ENCODE results near the gene PCDHA4.
"Not testable (repeated sequence)": the region's sequence is repeated elsewhere in the genome, so short reads cannot be mapped to it uniquely, and the experiment has no call there.

Gene PCDHA4

DNA sequence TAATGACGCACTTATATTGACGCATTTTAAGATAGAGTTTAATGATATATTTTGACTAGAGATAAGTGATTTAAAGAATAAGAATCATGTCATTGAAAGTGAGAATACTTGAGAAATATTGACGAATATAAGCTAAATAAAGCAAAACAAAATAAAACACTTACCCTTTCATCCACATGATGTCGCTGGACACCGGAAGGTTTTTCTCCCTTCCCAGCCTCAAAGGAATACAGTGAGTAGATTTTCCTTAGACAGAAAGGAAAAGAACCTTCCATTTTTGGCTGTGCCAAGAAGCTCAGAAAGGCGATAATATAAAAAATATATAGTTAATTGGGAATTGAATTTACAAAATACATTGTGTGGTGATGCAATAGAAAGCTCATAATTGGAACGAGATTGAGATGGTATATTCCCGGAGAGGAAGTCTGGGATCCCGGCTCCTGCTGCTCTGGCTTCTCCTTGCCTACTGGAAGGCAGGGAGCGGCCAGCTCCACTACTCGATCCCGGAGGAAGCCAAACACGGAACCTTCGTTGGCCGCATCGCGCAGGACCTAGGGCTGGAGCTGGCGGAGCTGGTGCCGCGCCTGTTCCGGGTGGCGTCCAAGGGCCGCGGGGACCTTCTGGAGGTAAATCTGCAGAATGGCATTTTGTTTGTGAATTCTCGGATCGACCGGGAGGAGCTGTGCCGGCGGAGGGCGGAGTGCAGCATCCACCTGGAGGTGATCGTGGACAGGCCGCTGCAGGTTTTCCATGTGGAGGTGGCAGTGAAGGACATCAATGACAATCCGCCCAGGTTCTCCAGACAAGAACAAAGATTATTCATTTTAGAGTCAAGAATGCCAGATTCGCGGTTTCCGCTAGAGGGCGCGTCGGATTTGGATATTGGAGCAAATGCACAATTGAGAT is 14.8 kb downstream of the PCDHA4 start, which contains the start of gene PCDHA5:
TSS of gene PCDHA5 (plus strand) at position 239 of the 906 bp plus-strand sequence.
- DNase-seq (ENCODE audit: low read depth, low spot score): peak; percentile 34

DNA sequence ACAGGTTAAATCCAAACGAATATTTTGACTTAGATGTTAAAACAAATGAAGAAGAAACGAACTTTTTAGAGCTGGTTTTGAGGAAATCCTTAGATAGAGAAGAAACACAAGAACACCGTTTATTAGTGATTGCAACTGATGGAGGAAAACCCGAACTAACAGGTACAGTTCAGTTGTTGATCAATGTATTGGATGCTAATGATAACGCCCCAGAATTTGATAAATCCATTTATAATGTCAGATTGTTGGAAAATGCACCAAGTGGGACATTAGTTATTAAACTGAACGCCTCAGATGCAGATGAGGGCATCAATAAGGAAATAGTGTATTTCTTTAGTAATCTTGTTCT is 15.4 kb downstream of the PCDHA4 start:
- no peak for DNase-seq (ENCODE audit: low read depth, low spot score)

- not testable (repeated sequence) for DNase-seq (ENCODE audit: low read depth, low spot score)
Measured at GRCh38 chr5:140822969-140823368, 16.1 kb downstream of the PCDHA4 start.

DNA sequence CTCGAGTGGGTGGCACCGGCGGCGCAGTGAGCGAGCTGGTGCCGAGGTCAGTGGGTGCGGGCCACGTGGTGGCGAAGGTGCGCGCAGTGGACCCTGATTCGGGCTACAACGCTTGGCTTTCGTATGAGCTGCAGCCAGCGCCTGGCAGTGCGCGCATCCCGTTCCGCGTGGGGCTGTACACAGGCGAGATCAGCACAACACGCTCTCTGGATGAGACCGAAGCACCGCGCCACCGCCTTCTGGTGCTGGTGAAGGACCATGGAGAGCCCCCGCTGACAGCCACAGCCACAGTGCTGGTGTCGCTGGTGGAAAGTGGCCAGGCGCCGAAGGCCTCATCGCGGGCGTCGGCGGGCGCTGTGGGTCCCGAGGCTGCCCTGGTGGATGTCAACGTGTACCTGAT is 16.6 kb downstream of the PCDHA4 start:
- no peak for DNase-seq (ENCODE audit: low read depth, low spot score)

- no peak for DNase-seq (ENCODE audit: low read depth, low spot score)
Measured at GRCh38 chr5:140827704-140828361, 21.0 kb downstream of the PCDHA4 start, which contains the start of gene PCDHA6. Gene PCDHA6 (plus strand): TSS chr5:140827960. CDS start chr5:140828092, 132 bp downstream.

- peak; percentile 19 for DNase-seq (ENCODE audit: low read depth, low spot score)
Measured at GRCh38 chr5:140828362-140828737, 21.5 kb downstream of the PCDHA4 start.

GRCh38 chr5:140829511-140830501 is 22.9 kb downstream of the PCDHA4 start:
- not testable (repeated sequence) for DNase-seq (ENCODE audit: low read depth, low spot score)

DNA sequence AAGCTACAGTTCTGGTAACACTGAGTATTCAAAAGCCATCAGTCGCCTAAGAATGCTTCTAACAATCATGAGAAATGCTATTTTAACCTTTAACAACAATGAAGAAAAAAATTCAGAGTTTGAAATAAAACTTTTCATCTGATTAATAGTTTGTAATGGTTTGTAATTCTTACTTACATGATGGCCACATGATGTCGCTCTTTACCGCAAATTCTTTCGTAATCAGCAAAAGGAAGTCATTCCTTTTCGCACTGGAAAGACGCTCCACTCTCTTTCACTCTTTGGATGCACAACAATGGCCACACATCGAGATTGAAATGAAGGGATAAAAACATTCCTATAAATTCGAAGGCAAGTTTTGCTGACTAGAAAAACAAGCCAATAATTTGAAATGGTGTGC is 27.1 kb downstream of the PCDHA4 start, which contains the start of gene PCDHA7:
TSS of gene PCDHA7 (plus strand) at position 277 of the 400 bp plus-strand sequence. CDS start at position 392, 115 bp downstream.
- no peak for DNase-seq (ENCODE audit: low read depth, low spot score)

DNA sequence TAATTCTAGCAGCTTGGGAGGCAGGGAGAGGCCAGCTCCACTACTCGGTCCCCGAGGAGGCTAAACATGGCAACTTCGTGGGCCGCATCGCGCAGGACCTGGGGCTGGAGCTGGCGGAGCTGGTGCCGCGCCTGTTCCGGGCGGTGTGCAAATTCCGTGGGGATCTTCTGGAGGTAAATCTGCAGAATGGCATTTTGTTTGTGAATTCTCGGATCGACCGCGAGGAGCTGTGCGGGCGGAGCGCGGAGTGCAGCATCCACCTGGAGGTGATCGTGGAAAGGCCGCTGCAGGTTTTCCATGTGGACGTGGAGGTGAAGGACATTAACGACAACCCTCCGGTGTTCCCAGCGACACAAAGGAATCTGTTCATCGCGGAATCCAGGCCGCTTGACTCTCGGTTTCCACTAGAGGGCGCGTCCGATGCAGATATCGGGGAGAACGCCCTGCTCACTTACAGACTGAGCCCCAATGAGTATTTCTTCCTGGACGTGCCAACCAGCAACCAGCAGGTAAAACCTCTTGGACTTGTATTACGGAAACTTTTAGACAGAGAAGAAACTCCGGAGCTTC is 27.7 kb downstream of the PCDHA4 start:
- DNase-seq (ENCODE audit: low read depth, low spot score): peak; percentile 21

DNA sequence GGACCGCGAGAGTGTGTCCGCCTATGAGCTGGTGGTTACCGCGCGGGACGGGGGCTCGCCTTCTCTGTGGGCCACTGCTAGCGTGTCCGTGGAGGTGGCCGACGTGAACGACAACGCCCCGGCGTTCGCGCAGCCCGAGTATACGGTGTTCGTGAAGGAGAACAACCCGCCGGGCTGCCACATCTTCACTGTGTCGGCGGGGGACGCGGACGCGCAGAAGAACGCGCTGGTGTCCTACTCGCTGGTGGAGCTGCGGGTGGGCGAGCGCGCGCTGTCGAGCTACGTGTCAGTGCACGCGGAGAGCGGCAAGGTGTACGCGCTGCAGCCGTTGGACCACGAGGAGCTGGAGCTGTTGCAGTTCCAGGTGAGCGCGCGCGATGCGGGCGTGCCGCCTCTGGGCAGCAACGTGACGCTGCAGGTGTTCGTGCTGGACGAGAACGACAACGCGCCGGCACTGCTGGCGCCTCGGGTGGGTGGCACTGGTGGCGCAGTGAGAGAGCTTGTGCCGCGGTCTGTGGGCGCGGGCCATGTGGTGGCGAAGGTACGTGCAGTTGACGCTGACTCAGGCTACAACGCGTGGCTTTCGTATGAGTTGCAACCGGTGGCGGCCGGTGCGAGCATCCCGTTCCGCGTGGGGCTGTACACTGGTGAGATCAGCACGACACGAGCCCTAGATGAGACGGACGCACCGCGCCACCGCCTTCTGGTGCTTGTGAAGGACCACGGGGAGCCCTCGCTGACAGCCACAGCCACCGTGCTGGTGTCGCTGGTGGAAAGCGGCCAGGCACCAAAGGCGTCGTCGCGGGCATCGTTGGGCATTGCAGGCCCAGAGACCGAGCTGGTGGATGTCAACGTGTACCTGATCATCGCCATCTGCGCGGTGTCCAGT is 29.0 kb downstream of the PCDHA4 start:
- DNase-seq (ENCODE audit: low read depth, low spot score): no peak

DNA sequence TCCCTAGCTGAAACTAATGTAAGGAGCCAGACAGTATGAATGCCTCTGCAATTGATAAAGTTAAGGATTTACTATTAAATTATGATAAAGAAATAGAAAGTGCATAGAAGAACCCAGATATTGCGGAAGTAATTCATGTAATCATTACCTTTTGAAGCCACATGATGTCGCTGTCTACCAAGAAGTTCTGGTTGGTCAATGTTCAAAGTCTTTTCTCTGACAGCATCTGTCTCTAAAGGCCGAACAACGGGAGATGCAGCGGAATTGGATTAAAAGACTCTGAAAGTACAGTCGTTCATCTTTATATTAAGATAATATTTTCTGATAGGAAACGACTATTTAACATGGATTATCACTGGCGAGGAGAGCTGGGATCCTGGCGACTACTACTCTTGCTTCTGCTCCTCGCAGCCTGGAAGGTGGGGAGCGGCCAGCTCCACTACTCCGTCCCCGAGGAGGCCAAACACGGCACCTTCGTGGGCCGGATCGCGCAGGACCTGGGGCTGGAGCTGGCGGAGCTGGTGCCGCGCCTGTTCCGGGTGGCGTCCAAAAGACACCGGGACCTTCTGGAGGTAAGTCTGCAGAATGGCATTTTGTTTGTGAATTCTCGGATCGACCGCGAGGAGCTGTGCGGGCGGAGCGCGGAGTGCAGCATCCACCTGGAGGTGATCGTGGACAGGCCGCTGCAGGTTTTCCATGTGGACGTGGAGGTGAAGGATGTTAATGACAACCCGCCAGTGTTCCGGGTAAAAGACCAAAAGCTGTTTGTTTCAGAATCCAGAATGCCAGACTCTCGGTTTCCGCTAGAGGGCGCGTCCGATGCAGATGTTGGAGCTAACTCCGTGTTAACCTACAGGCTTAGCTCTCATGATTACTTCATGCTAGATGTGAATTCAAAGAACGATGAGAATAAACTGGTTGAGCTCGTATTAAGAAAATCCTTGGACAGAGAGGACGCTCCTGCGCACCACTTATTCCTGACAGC is 34.4 kb downstream of the PCDHA4 start, which contains the start of gene PCDHA8:
TSS of gene PCDHA8 (plus strand) at position 210 of the 985 bp plus-strand sequence. CDS start at position 345, 135 bp downstream.
- DNase-seq (ENCODE audit: low read depth, low spot score): peak; percentile 57

GRCh38 chr5:140842798-140843733 is 36.2 kb downstream of the PCDHA4 start:
- DNase-seq (ENCODE audit: low read depth, low spot score): no peak

DNA sequence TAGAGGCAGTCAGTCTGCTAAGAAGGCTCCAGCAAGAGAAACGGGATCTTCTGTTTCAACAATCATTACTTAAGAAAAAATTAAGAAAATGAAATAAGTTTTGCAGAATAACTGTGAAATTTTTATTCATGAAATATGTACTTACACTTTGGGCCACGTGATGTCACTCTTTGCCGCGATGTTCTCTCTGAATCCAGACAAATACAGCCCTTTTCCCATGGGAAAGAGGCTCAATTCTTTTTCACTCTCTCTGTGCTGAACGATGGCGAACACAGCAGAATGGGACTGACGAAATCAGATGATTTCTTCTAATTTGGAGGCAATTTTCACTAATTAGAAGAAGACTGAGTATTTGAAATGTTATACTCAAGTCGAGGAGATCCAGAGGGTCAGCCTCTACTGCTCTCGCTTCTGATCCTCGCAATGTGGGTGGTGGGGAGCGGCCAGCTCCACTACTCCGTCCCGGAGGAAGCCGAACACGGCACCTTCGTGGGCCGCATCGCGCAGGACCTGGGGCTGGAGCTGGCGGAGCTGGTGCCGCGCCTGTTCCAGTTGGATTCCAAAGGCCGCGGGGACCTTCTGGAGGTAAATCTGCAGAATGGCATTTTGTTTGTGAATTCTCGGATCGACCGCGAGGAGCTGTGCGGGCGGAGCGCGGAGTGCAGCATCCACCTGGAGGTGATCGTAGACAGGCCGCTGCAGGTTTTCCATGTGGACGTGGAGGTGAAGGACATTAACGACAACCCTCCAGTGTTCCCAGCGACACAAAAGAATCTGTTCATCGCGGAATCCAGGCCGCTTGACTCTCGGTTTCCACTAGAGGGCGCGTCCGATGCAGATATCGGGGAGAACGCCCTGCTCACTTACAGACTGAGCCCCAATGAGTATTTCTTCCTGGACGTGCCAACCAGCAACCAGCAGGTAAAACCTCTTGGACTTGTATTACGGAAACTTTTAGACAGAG is 41.6 kb downstream of the PCDHA4 start, which contains the start of gene PCDHA9:
TSS of gene PCDHA9 (plus strand) at position 244 of the 964 bp plus-strand sequence. CDS start at position 358, 114 bp downstream.
- not testable (repeated sequence) for DNase-seq (ENCODE audit: low read depth, low spot score)

GRCh38 chr5:140849831-140850634 is 43.2 kb downstream of the PCDHA4 start:
- DNase-seq (ENCODE audit: low read depth, low spot score): not testable (repeated sequence)
